ENCODE data around the gene AHSP.
"Not testable (repeated sequence)": the region's sequence is repeated elsewhere in the genome, so short reads cannot be mapped to it uniquely, and the experiment has no call there.

The AHSP gene

DNA sequence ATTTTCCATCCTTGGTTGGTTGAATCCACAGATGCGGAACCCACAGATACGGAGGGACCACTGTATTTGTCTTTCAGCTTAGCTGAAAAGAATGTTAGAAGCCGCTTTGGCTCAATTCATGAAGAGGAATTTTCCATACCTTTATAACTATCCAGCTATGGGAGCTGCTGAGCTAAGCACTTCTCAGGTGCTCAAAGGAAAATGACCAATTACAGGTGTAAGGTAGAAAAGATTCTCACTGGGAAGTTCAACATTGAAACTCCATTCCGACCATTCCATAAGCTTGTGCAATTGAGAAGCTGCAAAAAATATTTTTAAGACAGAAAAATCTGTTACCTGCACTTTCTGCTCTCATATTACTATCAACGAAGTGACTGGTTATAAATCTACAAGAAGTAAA, 2.7 kb downstream of the AHSP start:
- Histone ChIP-seq H3K4me3 (no peak overlapping the region), H3K27ac (no peak overlapping the region)
- DNase-seq (ENCODE audit: low spot score): no peak
- TF ChIP-seq CTCF (IDR thresholded peaks at IDR 0.05): no peak

DNA sequence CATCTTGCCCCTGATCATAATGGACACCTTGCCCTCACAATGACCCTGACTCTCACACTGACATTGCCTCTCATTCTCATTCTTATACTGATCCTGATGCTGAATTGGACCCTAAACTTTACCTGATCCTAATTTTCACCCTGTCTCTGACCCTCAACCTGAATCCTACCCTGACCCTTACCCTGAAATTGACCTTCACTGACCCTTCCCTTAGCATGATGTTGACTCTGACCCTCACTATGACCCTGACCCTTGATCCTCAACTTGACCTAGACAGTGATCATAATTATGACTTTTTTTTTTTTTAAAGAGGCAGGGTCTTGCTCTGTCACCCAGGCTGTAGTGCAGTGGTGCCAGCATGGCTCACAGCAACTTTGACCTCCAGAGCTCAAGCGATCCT, 3.4 kb downstream of the AHSP start:
- Histone ChIP-seq H3K4me3 (no peak overlapping the region), H3K27ac (no peak overlapping the region)
- no peak for TF ChIP-seq CTCF (IDR thresholded peaks at IDR 0.05)
- DNase-seq (ENCODE audit: low spot score): no peak

DNA sequence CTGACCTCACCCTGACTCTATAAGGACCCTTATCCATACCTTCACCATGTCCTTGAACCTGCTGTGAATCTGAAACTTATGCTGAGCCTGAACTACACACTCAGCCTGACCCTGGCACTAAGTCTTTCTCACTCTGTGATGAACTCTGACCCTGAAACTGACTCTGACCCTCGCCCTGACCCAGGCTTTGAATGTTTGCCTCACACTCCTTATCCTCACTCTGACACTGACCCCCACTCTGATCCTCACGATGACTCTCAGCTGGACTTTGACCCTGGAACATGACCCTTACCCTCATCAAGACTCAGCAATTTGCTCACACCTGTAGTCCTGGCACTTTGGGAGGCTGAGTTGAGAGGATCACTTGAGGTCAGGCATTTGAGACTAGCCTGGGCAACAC, 4.4 kb downstream of the AHSP start:
- TF ChIP-seq CTCF (IDR thresholded peaks at IDR 0.05): no peak
- no peak for DNase-seq (ENCODE audit: low spot score)
- Histone ChIP-seq H3K4me3 (no peak overlapping the region), H3K27ac (no peak overlapping the region)

- H3K4me3 ChIP-seq: no peak overlapping the region
- no peak overlapping the region for H3K27ac ChIP-seq
- TF ChIP-seq CTCF (IDR thresholded peaks at IDR 0.05): no peak
- DNase-seq (ENCODE audit: low spot score): no peak
Measured at GRCh38 chr16:31532896-31533295, 5.2 kb downstream of the AHSP start.

- no peak for DNase-seq (ENCODE audit: low spot score)
- Histone ChIP-seq H3K27ac (no peak overlapping the region), H3K4me3 (no peak overlapping the region)
- no peak for TF ChIP-seq CTCF (IDR thresholded peaks at IDR 0.05)
Measured at GRCh38 chr16:31535737-31536136, 8.0 kb downstream of the AHSP start.

- Histone ChIP-seq H3K4me3 (peak overlapping the region; percentile 63), H3K27ac (no peak overlapping the region)
- DNase-seq (ENCODE audit: low spot score): no peak
- no peak for TF ChIP-seq CTCF (IDR thresholded peaks at IDR 0.05)
Measured at GRCh38 chr16:31536804-31537361, 9.2 kb downstream of the AHSP start.

GRCh38 chr16:31537362-31538242, 9.9 kb downstream of the AHSP start:
- no peak for DNase-seq (ENCODE audit: low spot score)
- no peak overlapping the region for H3K27ac ChIP-seq
- peak overlapping the region; percentile 63 for H3K4me3 ChIP-seq
- TF ChIP-seq CTCF (IDR thresholded peaks at IDR 0.05): no peak

GRCh38 chr16:31538243-31538598, 10.5 kb downstream of the AHSP start:
- H3K27ac ChIP-seq; DNase-seq (ENCODE audit: low spot score): not testable (repeated sequence)

GRCh38 chr16:31539762-31540161, 12.1 kb downstream of the AHSP start:
- H3K4me3 ChIP-seq; DNase-seq (ENCODE audit: low spot score); H3K27ac ChIP-seq: not testable (repeated sequence)

More at GRCh38 chr16:31538243-31538598, 10.5 kb downstream of the AHSP start:
- not testable (repeated sequence) for H3K4me3 ChIP-seq
